NT2/D1 (cell line): ENCODE measurements around the gene DNAJC12.
A peak's percentile ranks its signal among the peaks of the same experiment; 100 is the strongest.
"Not testable (repeated sequence)": the region's sequence is repeated elsewhere in the genome, so short reads cannot be mapped to it uniquely, and the experiment has no call there.

Experiments
- DNase-seq: peaks from one replicate; pipeline ENCODE4 v3.0.0-alpha.2; 2011; ENCODE audit warnings: low read depth, low spot score
- H3K27me3 ChIP-seq: 2 replicates; pipeline ENCODE4 v1.6.0; 2011; ENCODE audit warnings: mild to moderate bottlenecking; ENCODE audit not compliant: insufficient read length, insufficient read depth
- H3K36me3 ChIP-seq: 2 replicates; pipeline ENCODE4 v1.6.1; 2011; ENCODE audit warnings: mild to moderate bottlenecking, low read length, mixed read lengths; ENCODE audit not compliant: insufficient read depth, insufficient read length
- H3K4me1 ChIP-seq: 2 replicates; pipeline ENCODE4 v1.5.1; 2011; ENCODE audit not compliant: insufficient read depth, insufficient read length
- H3K4me3 ChIP-seq: 2 replicates; pipeline ENCODE4 v1.5.1; 2011; ENCODE audit warnings: low read depth; ENCODE audit not compliant: insufficient read length
- H3K9ac ChIP-seq: 2 replicates; pipeline ENCODE4 v1.6.0; 2011; ENCODE audit warnings: low read depth; ENCODE audit not compliant: insufficient read length
- H3K9me3 ChIP-seq: 2 replicates; pipeline ENCODE4 v1.5.1; 2011; ENCODE audit warnings: mild to moderate bottlenecking, low read length; ENCODE audit not compliant: insufficient read depth
- SUZ12 ChIP-seq: IDR thresholded peaks from 2 replicates; pipeline ENCODE4 v1.6.1; 2011; ENCODE audit not compliant: insufficient read length, insufficient read depth; ENCODE audit errors: extremely low read depth
- YY1 ChIP-seq: IDR thresholded peaks from 2 replicates; pipeline ENCODE4 v1.6.1; 2011; ENCODE audit not compliant: insufficient read length, insufficient read depth
- ZNF274 ChIP-seq: IDR thresholded peaks from 2 replicates; pipeline ENCODE4 v1.6.1; 2011; ENCODE audit warnings: mild to moderate bottlenecking, low read depth, low read length

DNAJC12 gene

GRCh38 chr10:67771200-67771599 lies 66.8 kb downstream of the DNAJC12 start:
- no peaks in the 10 kb centered on the region for H3K9me3 ChIP-seq
- no peaks in the 10 kb centered on the region for H3K27me3 ChIP-seq
- H3K36me3 ChIP-seq, result no peaks in the 10 kb centered on the region
- TF ChIP-seq SUZ12, result no peak
- TF ChIP-seq ZNF274, result no peak
- TF ChIP-seq YY1, result no peak
- H3K9ac ChIP-seq, result no peak overlapping the region
- no peaks in the 10 kb centered on the region for H3K4me1 ChIP-seq
- no peak for DNase-seq
- H3K4me3 ChIP-seq, result no peak overlapping the region

GRCh38 chr10:67770537-67770936 lies 67.5 kb downstream of the DNAJC12 start:
- Histone ChIP-seq H3K36me3 (no peaks in the 10 kb centered on the region), H3K9me3 (no peaks in the 10 kb centered on the region), H3K4me1 (no peaks in the 10 kb centered on the region), H3K9ac (no peak overlapping the region), H3K27me3 (no peaks in the 10 kb centered on the region), H3K4me3 (no peak overlapping the region)
- no peak for DNase-seq
- TF ChIP-seq ZNF274 (no peak), SUZ12 (no peak), YY1 (no peak)

GRCh38 chr10:67767244-67767643 lies 70.7 kb downstream of the DNAJC12 start:
- H3K27me3 ChIP-seq, result no peaks in the 10 kb centered on the region
- H3K36me3 ChIP-seq, result no peaks in the 10 kb centered on the region
- H3K4me1 ChIP-seq, result no peaks in the 10 kb centered on the region
- no peak overlapping the region for H3K4me3 ChIP-seq
- TF ChIP-seq YY1 (no peak), SUZ12 (no peak), ZNF274 (no peak)
- no peaks in the 10 kb centered on the region for H3K9me3 ChIP-seq
- DNase-seq, result no peak
- no peak overlapping the region for H3K9ac ChIP-seq

GRCh38 chr10:67764012-67764822 lies 73.8 kb downstream of the DNAJC12 start:
- Histone ChIP-seq H3K4me3 (peak overlapping the region; percentile 82), H3K27me3 (no peaks in the 10 kb centered on the region), H3K4me1 (no peaks in the 10 kb centered on the region), H3K9me3 (no peaks in the 10 kb centered on the region), H3K36me3 (no peaks in the 10 kb centered on the region), H3K9ac (peak overlapping the region; percentile 88)
- no peak for TF ChIP-seq SUZ12
- TF ChIP-seq ZNF274, result no peak
- TF ChIP-seq YY1, result no peak
- peak; percentile 81 for DNase-seq

GRCh38 chr10:67763499-67764011 lies 74.4 kb downstream of the DNAJC12 start:
- Histone ChIP-seq H3K36me3 (no peaks in the 10 kb centered on the region), H3K4me1 (no peaks in the 10 kb centered on the region), H3K9me3 (no peaks in the 10 kb centered on the region), H3K27me3 (no peaks in the 10 kb centered on the region), H3K4me3 (peak overlapping the region; percentile 82), H3K9ac (peak overlapping the region; percentile 53)
- DNase-seq, result no peak
- TF ChIP-seq SUZ12 (no peak), ZNF274 (no peak), YY1 (no peak)

- H3K9ac ChIP-seq, H3K4me1 ChIP-seq, H3K36me3 ChIP-seq, H3K4me3 ChIP-seq, H3K27me3 ChIP-seq, DNase-seq, H3K9me3 ChIP-seq: not testable (repeated sequence)
Measured at GRCh38 chr10:67762567-67762966, 75.4 kb downstream of the DNAJC12 start.

GRCh38 chr10:67760272-67760671 lies 77.7 kb downstream of the DNAJC12 start:
- TF ChIP-seq YY1 (no peak), ZNF274 (no peak), SUZ12 (no peak)
- Histone ChIP-seq H3K27me3 (no peaks in the 10 kb centered on the region), H3K9ac (no peak overlapping the region), H3K4me1 (no peaks in the 10 kb centered on the region), H3K9me3 (no peaks in the 10 kb centered on the region), H3K36me3 (no peaks in the 10 kb centered on the region), H3K4me3 (no peak overlapping the region)
- DNase-seq, result no peak
